HUES48 (cell line): ENCODE data around the gene ASTN2.

Experiments
- H3K27ac ChIP-seq: one replicate; pipeline ENCODE4 v1.7.0; 2013; ENCODE audit warnings: low read depth, low read length, inconsistent platforms
- H3K27me3 ChIP-seq: 2 replicates; pipeline ENCODE4 v1.6.1; 2013; ENCODE audit warnings: mild to moderate bottlenecking, low read length; ENCODE audit not compliant: control insufficient read depth, insufficient read depth
- H3K36me3 ChIP-seq: 2 replicates; pipeline ENCODE4 v1.6.1; 2013; ENCODE audit warnings: low read length; ENCODE audit not compliant: control insufficient read depth, insufficient read depth
- H3K4me1 ChIP-seq: 2 replicates; pipeline ENCODE4 v1.6.1; 2013; ENCODE audit warnings: mild to moderate bottlenecking, low read length; ENCODE audit not compliant: control insufficient read depth, insufficient read depth
- H3K4me3 ChIP-seq: 2 replicates; pipeline ENCODE4 v1.5.1; 2013; ENCODE audit warnings: mild to moderate bottlenecking, low read depth, low read length
- H3K9ac ChIP-seq: 2 replicates; pipeline ENCODE4 v1.6.1; 2013; ENCODE audit warnings: mild to moderate bottlenecking, low read depth, low read length, moderate library complexity
- H3K9me3 ChIP-seq: 2 replicates; pipeline ENCODE4 v1.6.1; 2013; ENCODE audit warnings: low read length; ENCODE audit not compliant: control insufficient read depth, insufficient read depth

The ASTN2 gene

DNA sequence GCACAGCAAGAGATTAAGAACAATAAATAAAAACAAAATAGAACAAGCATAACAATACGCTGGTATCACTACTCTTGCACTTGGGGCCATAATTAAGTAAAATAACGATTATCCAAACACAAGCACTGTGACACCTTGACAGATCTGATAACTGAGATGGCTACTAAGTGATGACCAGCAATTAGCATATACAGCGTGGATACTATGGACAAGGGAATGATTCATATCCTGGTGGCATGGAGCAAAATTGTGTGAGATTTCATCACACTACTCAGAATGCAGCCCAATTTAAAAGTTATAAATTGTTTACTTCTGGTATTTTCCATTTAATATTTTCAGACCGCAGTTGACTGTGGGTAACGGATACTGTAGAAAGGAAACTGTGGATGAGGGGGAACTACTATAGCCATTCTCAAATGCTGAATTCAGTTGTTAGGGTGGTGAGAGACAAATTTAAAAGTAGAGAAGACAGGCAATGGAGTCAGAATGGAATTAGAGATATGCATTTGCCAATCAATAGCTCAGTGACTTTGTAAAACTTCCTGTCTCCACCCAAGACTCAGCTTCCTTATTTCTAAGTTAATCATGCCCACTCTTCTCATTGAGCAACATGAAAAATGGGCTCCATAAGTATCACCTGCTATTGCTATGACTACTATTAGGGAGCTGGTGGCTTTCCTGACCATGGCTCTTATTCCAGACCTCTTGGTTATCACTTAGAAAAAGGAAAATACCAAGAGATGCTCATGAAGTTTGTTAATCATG, 427.0 kb downstream of the ASTN2 start:
- H3K36me3 ChIP-seq: no peaks in the 10 kb centered on the region

GRCh38 chr9:116986015-116986414, 428.8 kb downstream of the ASTN2 start:
- H3K27ac ChIP-seq: no peak overlapping the region
- no peak overlapping the region for H3K4me3 ChIP-seq
- no peak overlapping the region for H3K9ac ChIP-seq
- H3K36me3 ChIP-seq: no peaks in the 10 kb centered on the region
- H3K4me1 ChIP-seq: peaks cover 17% of the 10 kb centered on the region
- H3K27me3 ChIP-seq: no peaks in the 10 kb centered on the region
- no peaks in the 10 kb centered on the region for H3K9me3 ChIP-seq

More for the DNA sequence above, 427.0 kb downstream of the ASTN2 start:
- Histone ChIP-seq H3K4me3 (no peak overlapping the region), H3K4me1 (peaks cover 22% of the 10 kb centered on the region), H3K27ac (no peak overlapping the region), H3K9me3 (no peaks in the 10 kb centered on the region), H3K9ac (no peak overlapping the region), H3K27me3 (no peaks in the 10 kb centered on the region)

DNA sequence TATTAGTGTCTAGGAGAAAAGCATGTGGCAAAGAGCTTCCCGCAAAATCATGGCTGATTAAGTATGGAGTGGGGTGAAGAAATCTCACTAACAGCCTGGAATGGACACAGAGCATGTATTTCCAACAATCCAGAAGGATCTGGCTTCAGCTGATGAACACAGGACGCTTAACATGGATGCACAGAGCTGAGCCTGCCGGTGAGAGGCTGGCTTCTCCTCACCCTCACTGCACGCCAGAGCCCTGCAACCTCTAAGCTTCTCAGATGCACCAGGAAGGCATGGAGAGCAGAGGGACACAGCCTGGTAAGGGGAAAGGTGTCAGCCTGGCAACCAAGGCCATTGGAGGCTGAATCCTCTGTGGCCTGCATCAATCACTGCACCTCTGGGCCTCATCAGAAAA, 429.3 kb downstream of the ASTN2 start:
- no peak overlapping the region for H3K27ac ChIP-seq

DNA sequence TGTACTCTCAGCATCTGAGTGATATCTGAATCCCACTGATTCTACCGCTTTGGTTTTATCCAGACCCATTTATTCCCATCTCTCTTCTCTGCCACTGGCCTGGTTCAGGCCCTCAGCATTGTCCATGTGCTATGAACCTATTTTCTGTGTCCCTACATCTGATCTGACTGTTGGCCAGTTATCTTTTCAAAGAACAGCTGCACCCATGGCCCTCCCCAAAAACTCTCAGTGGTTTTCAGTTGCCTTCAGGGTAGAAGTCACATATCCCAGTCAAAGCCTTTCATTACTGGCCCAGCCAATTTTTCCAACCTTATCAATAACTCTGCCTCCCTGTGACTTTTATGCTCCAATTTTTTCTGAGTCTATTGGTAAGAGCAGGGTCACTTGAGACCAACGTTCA, 430.7 kb downstream of the ASTN2 start:
- Histone ChIP-seq H3K36me3 (no peaks in the 10 kb centered on the region), H3K9ac (no peak overlapping the region), H3K4me1 (peaks cover 14% of the 10 kb centered on the region), H3K27me3 (no peaks in the 10 kb centered on the region), H3K9me3 (no peaks in the 10 kb centered on the region), H3K4me3 (no peak overlapping the region), H3K27ac (no peak overlapping the region)

More for the DNA sequence above, 429.3 kb downstream of the ASTN2 start:
- H3K4me1 ChIP-seq: peaks cover 13% of the 10 kb centered on the region
- H3K9me3 ChIP-seq: no peaks in the 10 kb centered on the region
- H3K36me3 ChIP-seq: no peaks in the 10 kb centered on the region
- H3K9ac ChIP-seq: no peak overlapping the region
- H3K4me3 ChIP-seq: no peak overlapping the region
- no peaks in the 10 kb centered on the region for H3K27me3 ChIP-seq

DNA sequence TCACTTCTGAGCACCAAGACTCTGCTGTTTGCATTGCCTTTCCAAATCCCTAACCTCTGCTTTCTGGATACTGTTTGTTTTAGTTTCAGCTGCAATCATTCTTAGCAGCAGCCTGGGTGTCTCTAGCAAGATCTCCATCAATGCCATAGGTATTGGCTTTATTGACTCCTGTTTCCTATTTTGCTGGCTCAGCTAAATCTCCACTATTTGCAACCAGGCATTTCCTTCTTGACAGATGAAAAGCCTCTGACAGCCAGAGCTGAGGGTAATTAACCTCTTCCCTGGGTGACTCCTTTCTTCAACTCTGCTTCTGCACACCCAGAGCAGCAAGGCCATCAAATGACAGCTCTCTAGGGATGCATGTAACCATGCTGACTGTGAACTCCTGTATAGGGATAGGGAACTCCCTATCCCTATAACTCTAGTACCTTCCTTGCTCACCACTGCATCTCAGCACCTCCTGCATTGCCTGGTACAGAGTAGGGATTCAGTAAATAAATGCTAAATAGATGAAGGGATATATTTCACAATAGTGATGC, 434.2 kb downstream of the ASTN2 start:
- Histone ChIP-seq H3K4me3 (no peak overlapping the region), H3K9me3 (no peaks in the 10 kb centered on the region), H3K27me3 (no peaks in the 10 kb centered on the region), H3K9ac (no peak overlapping the region), H3K36me3 (no peaks in the 10 kb centered on the region), H3K4me1 (peaks cover 13% of the 10 kb centered on the region), H3K27ac (no peak overlapping the region)

DNA sequence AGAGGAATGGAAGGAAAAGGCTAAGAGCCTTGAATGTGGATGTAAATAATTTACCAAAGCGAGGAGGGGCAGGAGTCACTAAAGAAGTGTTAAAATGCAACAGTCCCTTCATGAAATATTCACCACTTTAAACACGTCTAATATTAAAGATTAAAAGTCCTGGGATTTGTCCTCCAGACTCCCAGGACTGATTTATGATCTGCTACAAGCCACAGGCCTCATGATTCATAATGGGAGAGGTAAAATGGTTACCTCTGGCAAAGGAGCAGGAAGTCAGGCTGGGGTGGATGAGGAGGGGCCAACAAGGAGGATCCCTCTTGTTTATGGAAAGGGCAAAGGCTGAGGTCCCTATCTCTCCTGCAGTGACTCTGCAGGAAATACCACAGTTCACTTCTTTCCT, 435.4 kb downstream of the ASTN2 start:
- no peak overlapping the region for H3K27ac ChIP-seq
- H3K36me3 ChIP-seq: no peaks in the 10 kb centered on the region
- H3K27me3 ChIP-seq: no peaks in the 10 kb centered on the region
- H3K9ac ChIP-seq: no peak overlapping the region
- H3K9me3 ChIP-seq: no peaks in the 10 kb centered on the region
- no peak overlapping the region for H3K4me3 ChIP-seq
- peaks cover 5% of the 10 kb centered on the region; the same call in 1 of the 2 replicates for H3K4me1 ChIP-seq

DNA sequence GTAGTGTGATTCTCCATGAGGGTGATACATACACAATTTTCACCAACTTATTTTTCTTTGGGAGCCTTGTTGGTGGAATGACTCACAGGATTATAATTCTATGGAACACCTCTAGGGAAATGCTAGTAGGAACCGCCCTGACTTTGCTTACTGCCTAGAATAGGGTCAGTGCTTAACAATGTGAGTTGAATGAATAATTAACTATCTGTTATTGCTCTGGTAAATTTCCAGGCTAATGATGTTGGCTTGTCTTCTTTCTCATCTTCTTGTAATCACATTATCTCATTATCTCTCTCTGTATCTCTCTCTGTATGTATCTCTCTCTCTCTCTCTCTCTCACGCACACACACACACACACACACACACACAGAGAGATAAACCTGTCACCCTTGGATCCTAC, 436.7 kb downstream of the ASTN2 start:
- Histone ChIP-seq H3K4me1 (peaks cover 5% of the 10 kb centered on the region; the same call in 1 of the 2 replicates), H3K4me3 (no peak overlapping the region), H3K27me3 (no peaks in the 10 kb centered on the region), H3K9ac (no peak overlapping the region), H3K27ac (no peak overlapping the region), H3K9me3 (no peaks in the 10 kb centered on the region), H3K36me3 (no peaks in the 10 kb centered on the region)

DNA sequence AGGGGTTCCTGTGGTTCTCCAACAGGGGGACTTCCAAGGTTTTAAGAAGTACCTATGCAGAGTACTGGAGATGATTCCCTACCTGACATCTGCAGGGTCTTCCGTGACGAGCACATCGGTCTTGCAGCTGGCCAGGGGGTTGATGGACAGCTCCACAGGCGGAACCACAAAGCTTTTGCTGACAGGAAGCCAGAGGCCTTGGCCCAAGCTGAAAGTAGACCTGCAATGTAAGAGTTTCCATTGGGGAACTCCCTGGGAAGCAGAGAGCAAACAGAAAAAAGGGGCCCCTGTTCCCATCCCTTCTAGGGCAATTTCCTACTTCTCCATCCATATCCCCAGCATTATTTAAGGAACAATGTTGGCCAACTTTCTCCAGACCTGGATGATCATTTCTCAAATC, 439.7 kb downstream of the ASTN2 start:
- no peak overlapping the region for H3K4me3 ChIP-seq
- H3K36me3 ChIP-seq: no peaks in the 10 kb centered on the region
- peaks cover 5% of the 10 kb centered on the region; the same call in 1 of the 2 replicates for H3K4me1 ChIP-seq
- H3K27me3 ChIP-seq: no peaks in the 10 kb centered on the region
- H3K9me3 ChIP-seq: no peaks in the 10 kb centered on the region
- no peak overlapping the region for H3K9ac ChIP-seq
- no peak overlapping the region for H3K27ac ChIP-seq

DNA sequence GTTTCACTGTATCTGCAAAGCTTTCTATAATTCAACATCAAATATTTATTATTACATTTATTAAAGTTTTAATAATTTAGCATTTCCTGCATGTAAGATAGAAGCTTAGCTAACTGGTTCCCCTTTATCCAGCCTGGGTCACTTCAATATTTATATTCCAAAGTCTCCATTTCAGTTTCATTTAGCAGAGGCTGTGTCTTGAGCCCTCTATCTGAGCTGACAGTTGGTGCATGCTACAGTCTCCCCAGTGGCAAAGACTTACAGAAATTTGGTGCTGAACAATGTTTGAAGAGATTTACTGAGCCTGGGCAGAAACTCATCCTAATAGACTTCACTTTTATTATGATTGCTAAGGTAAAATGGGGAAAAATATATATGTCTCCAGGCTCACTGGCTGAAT, 448.7 kb downstream of the ASTN2 start:
- Histone ChIP-seq H3K9ac (no peak overlapping the region), H3K27me3 (no peaks in the 10 kb centered on the region), H3K36me3 (no peaks in the 10 kb centered on the region), H3K4me1 (no peaks in the 10 kb centered on the region), H3K4me3 (no peak overlapping the region), H3K27ac (no peak overlapping the region), H3K9me3 (no peaks in the 10 kb centered on the region)

- H3K36me3 ChIP-seq: no peaks in the 10 kb centered on the region
Measured at GRCh38 chr9:116964258-116964657, 450.6 kb downstream of the ASTN2 start.

DNA sequence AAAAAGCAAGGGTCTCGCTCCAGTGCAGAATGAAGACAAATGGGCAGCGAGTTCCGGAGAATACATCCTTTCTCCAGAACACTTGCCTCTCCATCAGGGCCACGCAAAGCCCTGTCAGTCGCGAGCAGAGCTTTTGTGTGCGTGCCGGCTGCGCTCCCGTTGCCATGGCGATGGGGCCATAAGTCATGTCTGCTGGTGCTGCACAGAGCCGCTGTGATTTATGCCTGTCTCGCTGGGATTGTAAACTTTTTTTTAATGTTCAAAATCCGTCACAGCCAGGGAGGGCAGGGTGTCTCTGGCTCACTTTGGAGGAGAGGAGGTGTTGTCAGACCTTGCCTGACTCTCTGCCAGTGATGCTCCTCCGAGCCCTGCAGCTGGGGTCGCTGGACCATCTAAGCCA, 455.0 kb downstream of the ASTN2 start:
- Histone ChIP-seq H3K4me1 (no peaks in the 10 kb centered on the region), H3K27me3 (no peaks in the 10 kb centered on the region), H3K27ac (no peak overlapping the region), H3K36me3 (no peaks in the 10 kb centered on the region), H3K9ac (no peak overlapping the region), H3K4me3 (no peak overlapping the region), H3K9me3 (no peaks in the 10 kb centered on the region)

More at GRCh38 chr9:116964258-116964657, 450.6 kb downstream of the ASTN2 start:
- H3K9me3 ChIP-seq: no peaks in the 10 kb centered on the region
- H3K27ac ChIP-seq: no peak overlapping the region
- no peaks in the 10 kb centered on the region for H3K4me1 ChIP-seq
- no peak overlapping the region for H3K9ac ChIP-seq
- H3K27me3 ChIP-seq: no peaks in the 10 kb centered on the region
- H3K4me3 ChIP-seq: no peak overlapping the region
